Esophagus muscularis mucosa (tissue), 3 donors: Measurements from ENCODE around the gene EYA4.

ENCODE experiments used
- CTCF ChIP-seq, 3 experiments: fragments of 200-600 bp in 2 of 3; fragments of 450-650 bp in 1 of 3; sonication (generic) in 2 of 3; IDR thresholded peaks; one replicate each; pipeline ENCODE4 v1.5.1; 2017 to 2019; ENCODE audit warnings: antibody characterized with exemption in 3 of 3, mild to moderate bottlenecking in 2 of 3, moderate library complexity in 1 of 3
- POLR2A ChIP-seq: fragments of 450-650 bp; IDR thresholded peaks from one replicate; pipeline ENCODE4 v1.6.1; 2017; ENCODE audit warnings: antibody characterized with exemption, moderate library complexity, mild to moderate bottlenecking, low read depth
- POLR2AphosphoS5 ChIP-seq, 2 donors: sonication (generic); formaldehyde crosslinking; IDR thresholded peaks; one replicate each; pipeline ENCODE4 v1.6.1; 2017; ENCODE audit warnings: antibody characterized with exemption in 2 of 2

- TF ChIP-seq POLR2A = no peak
- TF ChIP-seq CTCF (IDR thresholded peaks at IDR 0.05) = no peak
- TF ChIP-seq POLR2AphosphoS5 (IDR thresholded peaks at IDR 0.05) = no peak
Observed at GRCh38 chr6:133350928-133351327, 109.8 kb downstream of the EYA4 start.
